HEK293T (cell line): ENCODE measurements around the gene WIPF1.

ENCODE experiments used
- BHLHE40 ChIP-seq: fragments of 450-650 bp; IDR thresholded peaks from 2 replicates; pipeline ENCODE4 v1.6.1; 2016; ENCODE audit warnings: mild to moderate bottlenecking, moderate library complexity, borderline replicate concordance
- CTBP1 ChIP-seq: fragments of 450-650 bp; IDR thresholded peaks from 2 replicates; pipeline ENCODE4 v1.6.1; 2016; ENCODE audit warnings: borderline replicate concordance
- ELF4 ChIP-seq: fragments of 450-650 bp; IDR thresholded peaks from 2 replicates; pipeline ENCODE4 v1.6.1; 2017; ENCODE audit warnings: antibody characterized with exemption
- FOXA1 ChIP-seq: fragments of 450-650 bp; IDR thresholded peaks from 2 replicates; pipeline ENCODE4 v1.6.1; 2016; ENCODE audit warnings: mild to moderate bottlenecking
- FOXK2 ChIP-seq: fragments of 450-650 bp; IDR thresholded peaks from 2 replicates; pipeline ENCODE4 v1.6.1; 2016; ENCODE audit warnings: mild to moderate bottlenecking
- FOXM1 ChIP-seq: fragments of 450-650 bp; IDR thresholded peaks from 2 replicates; pipeline ENCODE4 v1.6.1; 2017; ENCODE audit warnings: mild to moderate bottlenecking, borderline replicate concordance
- LEF1 ChIP-seq: fragments of 450-650 bp; IDR thresholded peaks from 2 replicates; pipeline ENCODE4 v1.6.1; 2017; ENCODE audit warnings: mild to moderate bottlenecking, borderline replicate concordance
- NFRKB ChIP-seq: fragments of 450-650 bp; IDR thresholded peaks from 2 replicates; pipeline ENCODE4 v1.6.1; 2016; ENCODE audit warnings: mild to moderate bottlenecking, moderate library complexity
- SP1 ChIP-seq: fragments of 450-650 bp; IDR thresholded peaks from 2 replicates; pipeline ENCODE4 v1.6.1; 2017
- TARDBP ChIP-seq: fragments of 450-650 bp; IDR thresholded peaks from 2 replicates; pipeline ENCODE4 v1.6.1; 2016
- ZNF384 ChIP-seq: fragments of 450-650 bp; IDR thresholded peaks from 2 replicates; pipeline ENCODE4 v1.6.1; 2016
- TF ChIP-seq, protein P1 (sequence below): fragments of 450-650 bp; IDR thresholded peaks from 2 replicates; pipeline ENCODE4 v1.6.1; 2016

DNA sequence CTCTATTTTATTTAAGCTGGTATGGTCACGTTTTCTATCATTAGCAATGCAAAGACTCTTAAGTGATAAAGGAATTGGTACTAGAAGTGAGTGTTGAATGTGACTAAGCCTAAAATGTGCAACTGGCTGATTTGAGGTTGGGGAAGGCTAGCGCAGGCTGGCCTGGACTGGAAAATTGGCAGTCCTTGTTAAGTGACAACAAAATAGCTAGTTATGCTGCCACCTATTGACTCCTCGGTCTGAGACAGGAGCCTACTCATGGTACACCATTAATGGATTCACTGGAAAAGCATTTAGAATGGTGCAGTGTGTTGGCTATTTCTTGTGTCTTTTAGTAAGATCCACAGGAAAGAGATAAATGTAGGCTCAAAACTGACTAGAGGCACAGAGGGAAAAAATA lies 5.7 kb upstream of the WIPF1 start:
- no peak for TF ChIP-seq BHLHE40
- TF ChIP-seq SP1, result no peak
- TF ChIP-seq FOXA1, result no peak
- TF ChIP-seq FOXM1, result no peak
- TF ChIP-seq, protein P1, sequence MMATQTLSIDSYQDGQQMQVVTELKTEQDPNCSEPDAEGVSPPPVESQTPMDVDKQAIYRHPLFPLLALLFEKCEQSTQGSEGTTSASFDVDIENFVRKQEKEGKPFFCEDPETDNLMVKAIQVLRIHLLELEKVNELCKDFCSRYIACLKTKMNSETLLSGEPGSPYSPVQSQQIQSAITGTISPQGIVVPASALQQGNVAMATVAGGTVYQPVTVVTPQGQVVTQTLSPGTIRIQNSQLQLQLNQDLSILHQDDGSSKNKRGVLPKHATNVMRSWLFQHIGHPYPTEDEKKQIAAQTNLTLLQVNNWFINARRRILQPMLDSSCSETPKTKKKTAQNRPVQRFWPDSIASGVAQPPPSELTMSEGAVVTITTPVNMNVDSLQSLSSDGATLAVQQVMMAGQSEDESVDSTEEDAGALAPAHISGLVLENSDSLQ, result no peak
- no peak for TF ChIP-seq CTBP1
- no peak for TF ChIP-seq LEF1
- TF ChIP-seq NFRKB, result no peak
- TF ChIP-seq TARDBP, result no peak
- no peak for TF ChIP-seq ZNF384
- TF ChIP-seq ELF4, result no peak
- TF ChIP-seq FOXK2, result no peak
